GM19463 (cell line): ENCODE results near the gene NBPF4.
"Not testable (repeated sequence)": the region's sequence is repeated elsewhere in the genome, so short reads cannot be mapped to it uniquely, and the experiment has no call there.

Experiments
- ATAC-seq: cut with Tn5 transposase; IDR thresholded peaks from one replicate; pipeline ENCODE4 v1.9.1; 2021; ENCODE audit warnings: mild to moderate bottlenecking, moderate library complexity; ENCODE audit not compliant: unreplicated experiment

Gene NBPF4

GRCh38 chr1:108243976-108244375 is at the start of gene NBPF4:
Gene NBPF4 (minus strand): TSS chr1:108244076. CDS start chr1:108243761, 315 bp downstream.
- not testable (repeated sequence) for ATAC-seq

GRCh38 chr1:108282528-108283257 is 38.8 kb upstream of the NBPF4 start:
- not testable (repeated sequence) for ATAC-seq

DNA sequence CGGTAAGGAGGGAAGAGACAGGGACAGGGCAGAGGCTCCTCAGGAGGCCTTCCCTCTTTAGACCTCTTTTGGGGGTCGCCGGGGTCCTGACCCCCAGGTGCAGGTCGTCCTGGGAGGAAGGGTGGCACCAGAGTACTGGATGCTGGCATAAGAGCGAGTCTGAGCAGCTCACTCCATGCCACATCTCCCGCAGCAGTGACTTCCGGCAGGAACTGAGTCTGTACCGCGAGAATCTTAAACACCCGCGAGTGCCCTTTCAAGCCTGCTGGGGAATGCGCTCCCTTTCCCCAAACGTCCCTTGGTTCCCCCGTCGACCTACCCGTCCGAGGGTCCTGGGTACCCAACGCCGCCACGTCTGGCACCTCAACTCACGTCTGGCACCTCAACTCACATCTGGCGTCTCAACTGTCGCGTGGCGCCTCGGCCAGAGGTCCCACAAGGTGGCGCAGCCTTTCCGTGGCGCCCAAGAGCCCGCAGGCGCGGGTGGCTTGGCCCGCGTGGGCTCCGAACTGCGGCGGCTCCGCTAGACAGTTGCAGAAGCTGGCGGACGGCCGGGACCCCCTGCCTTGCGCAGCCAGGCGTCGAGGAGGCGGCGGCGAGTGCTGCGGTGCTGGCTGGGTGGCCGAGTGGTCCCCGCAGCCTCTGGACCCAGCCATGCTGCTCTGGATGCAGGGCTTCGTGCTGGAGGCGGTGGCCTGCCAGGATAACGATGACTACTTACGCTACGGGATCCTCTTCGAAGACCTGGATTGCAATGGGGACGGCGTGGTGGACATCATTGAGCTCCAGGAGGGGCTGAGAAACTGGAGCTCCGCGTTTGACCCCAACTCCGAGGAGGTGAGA is 28.8 kb upstream of the NBPF4 start:
- peak; percentile 47 for ATAC-seq

DNA sequence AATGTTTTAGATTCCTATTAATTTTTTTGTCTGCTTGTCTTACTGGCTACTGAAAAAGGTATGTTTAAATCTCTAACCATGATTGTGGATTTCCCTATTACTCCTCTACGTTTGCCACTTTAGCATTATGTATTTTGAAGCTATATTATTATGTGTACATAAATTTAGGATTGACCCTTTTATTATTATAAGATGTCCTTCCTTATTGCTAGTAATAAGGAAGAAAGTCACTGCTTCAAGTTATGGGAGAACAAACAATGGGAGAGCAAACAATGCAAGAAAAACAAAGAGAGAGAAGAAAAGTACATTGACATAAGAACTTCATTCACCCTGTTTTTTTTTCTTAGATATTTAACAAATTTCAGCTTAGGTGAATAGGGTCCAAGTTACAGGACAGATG is 23.2 kb upstream of the NBPF4 start:
- not testable (repeated sequence) for ATAC-seq

GRCh38 chr1:108261967-108262366 is 18.1 kb upstream of the NBPF4 start:
- not testable (repeated sequence) for ATAC-seq

DNA sequence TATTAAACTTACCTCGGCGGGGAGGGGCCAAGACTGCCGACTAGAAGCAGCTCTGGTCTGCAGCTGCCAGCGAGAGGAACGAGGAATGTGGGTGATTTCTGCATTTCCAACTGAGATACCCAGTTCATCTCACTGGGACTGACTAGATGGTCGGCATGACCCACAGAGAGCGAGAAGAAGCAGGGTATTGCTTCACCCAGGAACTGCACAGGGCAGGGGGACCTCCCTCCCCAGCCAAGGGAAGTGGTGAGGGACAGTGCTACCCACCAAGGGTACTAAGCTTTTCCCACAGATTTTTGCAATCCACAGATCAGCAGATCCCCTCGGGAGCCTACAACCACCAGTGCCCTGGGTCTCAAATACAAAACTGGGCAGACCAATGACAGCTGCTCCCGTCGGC is 17.6 kb upstream of the NBPF4 start:
- not testable (repeated sequence) for ATAC-seq

- not testable (repeated sequence) for ATAC-seq
These were observed 16.8 kb upstream of the NBPF4 start for GRCh38 chr1:108260578-108261259.

DNA sequence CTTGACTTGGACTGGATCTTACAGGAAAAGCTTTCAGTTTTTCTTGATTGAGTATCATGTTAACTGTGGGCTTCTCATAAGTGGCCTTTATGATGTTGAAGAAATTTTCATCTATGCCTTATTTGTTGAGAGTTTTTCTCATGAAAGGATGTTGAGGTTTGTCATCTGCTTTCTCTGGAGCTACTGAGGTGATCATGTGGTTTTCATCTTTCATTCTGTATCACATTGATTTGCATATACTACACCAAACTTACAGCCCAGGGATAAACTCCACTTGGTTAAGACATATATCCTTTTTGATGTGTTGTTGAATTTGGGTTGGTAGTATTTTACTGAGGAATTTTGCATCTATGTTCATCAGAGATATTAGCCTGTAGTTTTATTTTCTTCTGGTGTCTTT is 11.6 kb upstream of the NBPF4 start:
- ATAC-seq, result peak; percentile 69

DNA sequence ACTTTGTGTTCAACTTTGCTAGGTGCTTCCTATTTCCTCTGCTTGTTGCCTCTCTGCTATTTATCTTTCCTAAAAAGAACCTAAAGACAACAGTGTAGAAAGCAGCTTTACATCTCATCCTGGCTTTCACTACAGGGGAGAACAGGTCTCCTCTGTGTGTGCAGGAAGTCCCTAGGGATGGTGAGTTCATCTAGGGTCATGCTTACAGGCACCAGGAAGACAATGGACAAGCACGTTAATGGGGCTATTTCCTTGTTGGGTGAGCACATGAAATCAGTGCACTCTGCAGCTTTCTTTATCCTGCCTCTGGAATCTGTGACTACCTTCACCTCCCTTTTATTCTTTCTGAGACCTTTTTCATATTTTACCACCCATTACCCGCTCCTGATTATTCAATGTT is 4.5 kb downstream of the NBPF4 start:
- ATAC-seq, result not testable (repeated sequence)

DNA sequence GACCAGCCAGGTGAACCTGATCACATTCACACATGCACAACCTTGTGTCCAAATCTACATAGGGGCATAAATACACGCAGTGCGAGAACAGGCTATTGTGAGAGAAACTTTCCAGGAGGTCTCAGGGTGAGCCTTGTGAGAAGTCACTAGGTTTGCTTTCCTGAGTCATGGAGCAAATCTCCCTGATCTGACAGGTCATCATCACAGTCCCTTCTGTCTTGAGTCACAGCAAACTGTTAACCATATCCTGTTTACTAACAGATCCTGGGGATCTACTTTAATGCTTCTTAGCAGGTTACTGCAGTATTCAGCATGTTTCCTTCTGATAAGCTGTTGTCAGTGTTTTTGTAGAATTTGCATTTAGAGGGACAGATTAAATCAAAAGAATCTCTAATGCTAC is 8.6 kb downstream of the NBPF4 start:
- not testable (repeated sequence) for ATAC-seq

- ATAC-seq, result not testable (repeated sequence)
These were observed 11.7 kb downstream of the NBPF4 start for GRCh38 chr1:108232183-108232582.

DNA sequence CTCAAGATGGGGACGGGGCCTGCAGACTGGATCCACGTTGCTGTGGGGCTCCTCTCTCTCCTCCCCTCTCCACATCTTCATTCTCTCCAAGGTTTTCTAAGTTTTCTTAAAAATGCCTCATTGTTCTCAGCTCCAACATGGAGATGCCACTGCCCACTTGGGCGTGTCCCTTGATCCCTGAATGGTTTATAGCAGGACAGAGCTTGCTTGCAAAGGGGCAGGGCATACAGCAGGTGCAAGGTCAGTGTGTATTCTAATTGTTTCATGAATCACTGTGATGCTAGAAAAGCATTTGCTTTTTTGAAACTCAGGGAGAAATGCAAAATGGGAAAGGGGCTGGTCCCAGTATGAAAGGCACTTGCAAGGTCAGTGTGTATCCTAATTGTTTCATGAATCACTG is 13.9 kb downstream of the NBPF4 start:
- ATAC-seq, result not testable (repeated sequence)

DNA sequence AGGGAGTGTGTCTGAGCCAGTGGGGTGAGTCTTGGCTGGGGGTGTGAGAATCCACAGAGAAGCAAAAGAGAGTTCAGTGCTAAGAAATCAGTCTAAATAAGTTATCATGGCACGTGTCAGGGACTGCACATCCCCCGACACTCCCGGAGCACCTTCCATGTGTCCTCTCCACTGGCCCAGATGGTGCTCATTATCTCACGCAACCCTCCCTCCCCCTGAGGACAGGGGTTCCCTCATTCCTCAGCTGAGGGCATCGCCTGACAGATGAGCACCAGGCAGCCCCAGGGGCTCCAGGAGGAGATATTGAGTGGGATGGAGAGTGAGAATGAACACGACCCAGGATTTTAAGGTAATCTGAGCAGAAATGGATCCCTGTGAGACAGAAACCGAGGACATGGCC is 16.1 kb downstream of the NBPF4 start:
- not testable (repeated sequence) for ATAC-seq

- ATAC-seq, result not testable (repeated sequence)
These were observed 17.0 kb downstream of the NBPF4 start for GRCh38 chr1:108226855-108227254.

DNA sequence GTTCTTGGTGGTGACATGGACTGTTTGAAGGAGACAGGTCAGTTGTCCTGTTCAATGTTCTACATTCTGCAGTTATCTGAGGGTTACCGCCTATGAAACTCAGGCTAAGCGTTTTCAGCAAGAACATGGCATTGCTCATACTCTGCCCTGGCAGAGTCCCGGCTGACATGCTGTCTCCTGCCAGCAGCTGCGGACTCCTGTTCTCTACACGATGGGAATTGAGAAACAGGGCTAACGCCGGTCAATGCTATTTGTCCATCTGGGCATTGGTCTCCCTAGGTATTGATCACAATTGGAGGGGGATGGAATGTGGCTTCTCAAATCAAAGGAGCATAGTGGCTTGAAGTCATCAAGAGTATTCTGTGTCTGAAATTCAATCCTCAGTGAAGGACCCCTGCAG is 20.6 kb downstream of the NBPF4 start:
- not testable (repeated sequence) for ATAC-seq

DNA sequence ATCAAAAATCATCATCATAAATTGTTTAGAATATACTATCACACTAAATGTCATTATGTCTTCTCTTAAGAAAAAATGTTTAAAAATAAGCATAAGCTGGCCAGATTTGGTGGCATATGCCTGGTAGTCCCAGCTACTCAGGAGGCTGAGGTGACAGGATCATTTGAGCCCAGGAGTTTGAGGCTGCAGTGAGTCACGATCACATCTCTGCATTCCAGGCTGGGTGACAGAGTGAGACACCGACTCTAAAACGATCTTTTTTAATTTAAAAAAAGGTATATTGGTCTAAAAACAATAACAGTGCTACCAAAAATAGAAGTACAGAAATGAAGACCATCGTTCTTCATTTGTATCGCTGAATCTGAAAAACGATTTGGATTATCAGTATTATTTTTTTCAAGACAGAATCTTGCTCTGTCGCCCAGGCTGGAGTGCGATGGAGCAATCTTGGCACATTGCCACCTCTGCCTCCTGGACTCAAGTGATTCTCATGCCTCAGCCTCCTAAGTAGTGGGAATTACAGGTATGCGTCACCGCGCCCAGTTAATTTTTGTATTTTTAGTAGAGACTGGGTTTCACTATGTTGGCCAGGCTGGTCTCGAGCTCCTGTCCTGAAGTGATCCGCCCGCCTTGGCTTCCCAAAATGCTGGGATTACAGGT is 26.2 kb downstream of the NBPF4 start:
- ATAC-seq, result not testable (repeated sequence)

GRCh38 chr1:108217007-108217406 is 26.9 kb downstream of the NBPF4 start:
- ATAC-seq, result not testable (repeated sequence)

- not testable (repeated sequence) for ATAC-seq
These were observed 27.6 kb downstream of the NBPF4 start for GRCh38 chr1:108216028-108216890.

GRCh38 chr1:108214641-108215465 is 29.0 kb downstream of the NBPF4 start:
- ATAC-seq, result not testable (repeated sequence)
